ENCODE data around the gene TMEM164.
"Not testable (repeated sequence)": the region's sequence is repeated elsewhere in the genome, so short reads cannot be mapped to it uniquely, and the experiment has no call there.

The TMEM164 gene

GRCh38 chrX:110136136-110136535, 133.2 kb downstream of the TMEM164 start:
- DNase-seq = no peak

DNA sequence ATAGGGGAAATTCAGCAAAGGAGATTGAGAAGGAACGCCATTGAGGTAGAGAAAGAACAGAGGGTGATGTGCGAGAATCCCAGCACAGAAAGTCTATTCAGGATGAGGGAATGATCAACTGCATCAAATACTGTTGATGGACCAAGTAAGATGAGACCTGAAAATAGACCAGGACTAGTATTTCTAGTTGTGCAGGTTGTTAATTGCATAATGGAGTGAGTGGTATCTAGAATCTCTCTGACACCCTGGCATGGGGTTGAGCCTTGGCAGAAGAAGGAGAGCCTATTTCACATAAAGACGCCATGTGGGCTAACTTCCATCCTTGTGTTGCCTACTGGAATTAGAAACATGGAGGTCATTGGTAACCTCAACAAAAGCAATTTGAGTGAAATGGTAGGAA, 135.6 kb downstream of the TMEM164 start:
- no peak for DNase-seq

GRCh38 chrX:110139172-110139571, 136.3 kb downstream of the TMEM164 start:
- DNase-seq = no peak

DNA sequence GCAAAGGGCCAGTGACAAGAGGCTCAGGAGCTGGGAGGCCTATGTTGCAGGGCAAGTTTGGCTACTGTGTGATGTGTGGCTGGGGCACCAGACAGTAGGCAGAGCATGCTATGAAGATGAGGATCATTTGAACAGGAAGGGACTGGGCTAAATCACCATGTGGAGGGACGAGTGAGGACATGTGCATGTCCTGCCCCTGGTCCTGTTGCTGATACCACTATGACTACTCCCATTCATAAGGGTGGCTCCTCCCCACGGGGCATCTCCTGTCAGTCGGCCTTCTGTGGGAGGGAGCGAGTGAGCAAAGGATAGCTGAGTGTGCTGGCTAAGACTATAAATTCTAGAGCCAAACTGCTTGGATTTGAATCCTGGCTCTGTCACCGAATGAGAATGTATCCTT, 139.2 kb downstream of the TMEM164 start:
- DNase-seq = no peak

DNA sequence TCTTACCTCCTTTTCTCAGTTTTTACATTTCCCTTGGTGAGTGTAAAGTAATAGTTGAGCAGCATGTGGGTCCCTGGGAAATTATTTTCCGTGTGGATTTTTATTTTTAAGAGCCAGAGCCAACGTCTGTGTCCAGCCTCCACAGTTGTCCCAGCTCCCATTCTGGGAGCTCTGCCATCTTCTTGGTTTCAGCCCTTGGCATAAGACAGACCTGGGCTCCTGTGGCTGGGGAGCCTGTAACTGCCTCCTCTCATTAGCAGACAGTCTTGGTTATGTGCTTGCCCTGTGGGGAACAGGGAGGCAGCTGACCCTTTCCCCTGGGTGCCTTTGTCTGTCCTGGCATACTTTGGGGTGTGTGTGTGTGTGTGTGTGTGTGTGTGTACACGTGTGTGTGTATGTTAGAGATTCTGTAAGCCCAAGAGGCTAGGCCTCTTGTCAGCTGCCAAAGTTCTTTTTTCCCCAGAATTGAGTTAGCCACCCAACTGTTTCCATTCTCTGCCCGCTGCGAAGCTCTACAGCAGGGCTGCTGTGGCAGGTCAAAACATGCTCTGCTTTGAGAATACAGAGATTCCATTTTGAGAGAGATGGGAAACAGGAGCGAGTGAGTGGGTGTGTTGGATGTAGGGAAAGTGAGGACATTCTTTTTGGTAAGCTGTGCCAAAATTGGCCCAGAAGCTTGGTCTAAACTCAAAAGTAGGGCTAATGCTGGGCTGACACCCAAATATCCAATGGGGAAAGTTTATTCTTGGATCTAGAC, 140.7 kb downstream of the TMEM164 start:
- DNase-seq = no peak

DNA sequence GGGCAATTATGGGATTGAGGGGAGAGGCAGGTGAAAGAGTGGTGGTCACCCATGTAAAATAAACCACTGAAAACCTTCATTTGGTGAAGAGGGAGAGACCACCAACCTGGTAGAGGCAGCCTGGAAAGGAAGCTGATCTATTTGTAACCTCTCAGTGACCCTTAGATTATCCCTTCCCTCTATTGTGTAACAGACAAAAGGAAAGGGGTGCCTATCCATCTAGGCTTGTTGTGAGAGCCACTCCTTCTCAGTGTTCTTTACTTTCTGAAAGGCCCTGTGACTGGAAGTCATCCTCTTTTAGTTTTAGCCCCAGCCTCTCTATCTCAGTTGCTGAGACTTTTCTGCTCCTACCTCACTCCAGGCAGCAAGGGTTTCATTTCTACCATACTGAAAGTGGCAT, 142.4 kb downstream of the TMEM164 start:
- DNase-seq = no peak

DNA sequence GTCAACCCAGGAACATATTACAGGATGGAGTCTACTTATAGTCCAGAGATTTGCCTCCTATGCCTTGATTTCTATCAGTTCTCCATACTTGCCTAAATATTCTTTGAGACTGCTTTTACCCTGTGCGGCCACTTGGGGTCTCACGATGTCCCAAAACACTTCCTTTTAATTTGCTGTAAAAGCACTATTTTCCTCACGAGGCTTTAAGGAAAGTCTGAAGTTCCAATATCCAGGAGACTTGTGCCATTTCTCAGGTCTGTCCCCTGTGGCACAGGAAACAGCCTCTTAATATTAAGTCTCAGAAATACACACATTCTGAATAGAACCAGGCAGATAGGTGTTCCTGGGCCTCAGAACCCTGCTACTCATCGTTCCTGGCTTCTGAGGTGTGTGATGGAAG, 142.9 kb downstream of the TMEM164 start:
- DNase-seq = peak; percentile 55

GRCh38 chrX:110146521-110146920, 143.6 kb downstream of the TMEM164 start:
- peak; percentile 74 for DNase-seq

DNA sequence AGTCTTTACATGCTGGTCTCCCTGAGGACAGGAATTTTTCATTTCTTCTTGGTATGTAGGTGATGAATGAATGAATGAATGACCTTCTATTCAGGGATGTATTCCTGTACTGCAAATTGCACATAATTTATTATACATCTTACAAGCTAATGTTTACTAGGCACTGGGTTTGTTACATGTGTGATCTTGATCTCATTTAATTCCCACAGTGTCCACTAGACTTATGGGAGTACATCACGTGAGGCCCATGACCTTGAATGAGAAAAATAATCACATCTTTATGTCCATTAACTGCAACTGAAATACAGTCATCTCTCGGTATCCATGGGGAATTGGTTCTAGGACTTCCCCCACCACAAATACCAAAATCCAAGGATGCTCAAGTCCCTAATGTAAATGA, 150.3 kb downstream of the TMEM164 start:
- no peak for DNase-seq

GRCh38 chrX:110153896-110154295, 151.0 kb downstream of the TMEM164 start:
- peak; percentile 65 for DNase-seq

DNA sequence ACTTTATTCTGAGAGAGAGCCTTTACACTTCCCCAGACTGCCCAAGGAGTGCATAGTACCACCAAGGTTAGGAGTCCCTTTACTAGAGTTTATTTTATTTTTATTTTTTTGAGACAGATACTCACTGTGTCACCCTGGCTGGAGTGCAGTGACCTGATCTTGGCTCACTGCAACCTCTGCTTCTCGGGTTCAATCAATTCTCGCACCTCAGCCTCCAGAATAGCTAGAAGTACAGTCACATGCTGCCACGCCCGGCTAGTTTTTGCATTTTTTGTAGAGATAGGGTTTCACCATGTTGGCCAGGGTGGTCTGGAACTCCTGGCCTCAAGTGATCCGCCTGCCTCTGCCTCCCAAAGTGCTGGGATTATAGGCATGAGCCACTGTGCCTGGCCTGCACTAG, 151.4 kb downstream of the TMEM164 start:
- not testable (repeated sequence) for DNase-seq

DNA sequence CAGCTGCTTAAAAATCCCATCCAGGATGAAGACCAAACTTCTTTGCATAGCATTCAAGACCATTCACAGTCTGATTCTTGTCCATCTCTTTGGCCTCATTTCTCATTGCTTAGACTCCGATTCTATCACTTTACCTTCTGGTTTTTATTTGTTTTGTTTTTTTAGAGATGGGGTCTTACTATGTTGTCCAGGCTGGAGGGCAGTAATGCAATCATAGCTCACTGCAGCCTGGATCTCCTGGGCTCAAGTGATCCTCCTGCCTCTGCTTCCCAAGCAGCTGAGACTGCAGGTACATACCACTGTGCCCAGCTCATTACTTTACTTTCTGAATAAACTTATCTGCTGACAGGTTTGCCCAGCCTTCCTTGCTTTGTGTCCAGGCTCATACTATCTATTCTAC, 152.8 kb downstream of the TMEM164 start:
- no peak for DNase-seq

GRCh38 chrX:110156167-110156754, 153.3 kb downstream of the TMEM164 start:
- peak; percentile 16 for DNase-seq

GRCh38 chrX:110157444-110157843, 154.5 kb downstream of the TMEM164 start:
- no peak for DNase-seq

- DNase-seq = no peak
Observed at GRCh38 chrX:110159235-110159634, 156.3 kb downstream of the TMEM164 start.

DNA sequence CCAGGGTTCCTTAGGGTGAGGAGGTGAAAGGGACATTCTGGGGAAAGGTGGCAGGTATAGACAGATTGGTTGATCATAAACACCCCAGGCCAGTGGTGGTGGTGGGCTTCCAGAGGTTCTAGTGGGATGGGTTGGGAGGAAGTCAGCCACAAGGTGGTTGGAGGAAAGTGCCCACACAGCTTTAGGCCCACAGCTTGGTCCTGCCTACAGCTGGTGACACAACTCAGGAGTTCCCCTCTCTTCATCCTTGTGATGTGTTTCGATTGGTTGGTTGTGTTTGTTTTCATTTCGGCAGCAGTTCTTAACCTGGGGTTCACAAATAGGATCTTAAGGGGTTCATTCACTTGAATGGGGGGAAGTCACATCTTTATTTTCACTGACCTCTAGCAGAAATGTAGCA, 157.0 kb downstream of the TMEM164 start:
- DNase-seq = no peak

DNA sequence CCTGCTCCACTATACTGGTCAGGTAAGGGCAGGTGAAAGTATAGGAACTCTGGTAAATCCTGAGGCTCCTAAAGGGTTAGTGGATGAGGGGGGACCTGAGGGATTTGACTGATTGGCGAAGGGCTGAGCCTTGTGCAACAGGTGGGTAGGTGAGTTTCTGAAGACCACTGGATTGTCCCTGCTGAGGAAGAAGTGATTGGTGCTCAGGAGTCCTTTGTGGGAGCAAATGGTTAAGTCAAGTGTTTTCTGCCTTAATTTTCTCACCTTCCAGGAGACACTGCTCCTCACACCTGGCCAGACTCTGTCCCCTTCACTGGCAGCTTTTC, 158.4 kb downstream of the TMEM164 start:
- no peak for DNase-seq

DNA sequence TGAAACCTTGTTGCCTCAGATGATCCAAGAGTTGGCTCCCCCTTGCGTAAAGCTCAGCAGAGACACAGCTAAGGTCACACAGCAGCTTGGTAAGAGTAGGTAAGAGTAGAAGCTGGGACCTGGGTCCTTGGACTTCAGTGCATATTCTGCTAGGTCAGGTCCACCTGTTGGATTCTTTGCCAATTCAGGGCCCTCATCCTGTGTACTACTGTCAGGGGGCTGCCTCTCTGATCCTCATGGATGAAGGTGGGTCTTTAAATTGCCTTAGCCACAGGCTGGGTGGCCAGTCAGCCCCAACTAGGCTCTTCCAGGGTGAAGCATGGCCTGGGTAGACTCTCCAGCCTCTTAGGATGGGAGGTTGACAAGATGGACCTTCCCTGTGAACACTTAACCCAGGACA, 159.2 kb downstream of the TMEM164 start:
- DNase-seq = no peak

GRCh38 chrX:110162867-110163266, 160.0 kb downstream of the TMEM164 start:
- DNase-seq = no peak

- DNase-seq = no peak
Observed at GRCh38 chrX:110163488-110163887, 160.6 kb downstream of the TMEM164 start.

DNA sequence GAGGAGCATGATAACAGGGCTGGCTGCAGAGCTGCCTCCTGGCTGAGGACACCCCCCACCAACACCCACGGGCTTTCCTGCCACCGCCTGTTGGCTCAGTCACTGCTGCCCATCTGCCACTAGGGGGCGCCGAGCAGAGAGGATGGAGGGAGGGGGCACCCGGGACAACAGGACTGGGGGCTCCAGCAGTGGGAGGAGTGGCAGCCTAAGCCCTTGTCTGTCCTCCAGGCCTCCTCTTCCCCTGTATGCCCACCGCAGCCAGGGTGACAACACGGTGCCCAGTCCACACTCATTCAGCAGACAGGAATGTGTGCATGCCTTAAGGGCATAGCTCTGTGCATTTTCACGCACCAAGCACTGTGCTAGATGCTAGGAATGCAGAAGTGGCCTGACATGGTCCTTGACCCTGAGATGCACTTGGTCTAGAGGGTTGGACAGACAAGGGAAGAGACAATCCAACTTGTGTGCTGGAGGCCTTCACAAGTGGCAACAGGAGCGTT, 165.1 kb downstream of the TMEM164 start:
- peak; percentile 46 for DNase-seq

GRCh38 chrX:110168585-110168984, 165.7 kb downstream of the TMEM164 start:
- DNase-seq = no peak

DNA sequence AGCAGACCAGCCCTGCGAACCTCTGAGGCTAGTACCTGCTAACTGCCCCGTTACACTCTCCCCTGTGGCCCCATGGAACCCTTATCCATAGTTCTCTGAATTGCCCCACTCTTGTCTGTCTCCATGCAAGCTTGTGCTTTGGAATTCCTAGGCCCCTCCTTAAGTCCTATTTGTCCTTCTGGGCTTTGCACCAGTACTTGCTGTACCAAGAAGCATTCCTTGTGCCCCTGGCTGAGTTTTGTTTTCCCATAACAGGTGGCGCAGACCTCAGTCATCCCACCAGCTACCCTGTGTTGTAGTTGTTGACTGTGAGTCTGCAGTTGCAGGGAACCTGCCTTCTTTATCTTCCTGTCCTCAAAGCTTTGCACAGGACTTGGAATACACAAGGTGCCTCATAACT, 167.1 kb downstream of the TMEM164 start:
- DNase-seq = no peak

DNA sequence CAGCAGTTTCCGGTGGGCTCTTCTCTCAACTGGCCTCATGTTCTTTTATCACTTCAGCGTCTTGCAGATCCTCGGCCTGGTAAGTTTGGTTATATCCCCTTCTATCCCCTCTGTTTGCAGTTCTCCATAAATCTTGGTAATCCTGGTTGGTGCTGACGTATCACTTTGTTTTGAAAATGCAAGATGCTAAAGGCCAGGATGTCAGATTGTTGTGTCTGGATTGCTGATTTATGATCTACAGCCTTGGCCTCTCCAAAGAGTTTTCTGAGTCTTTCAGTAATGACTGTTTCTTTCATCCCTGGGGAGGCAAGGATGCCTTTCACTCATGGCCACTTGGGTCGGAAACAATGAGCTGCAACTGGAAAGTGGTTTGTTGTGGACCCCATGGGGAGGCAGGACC, 168.5 kb downstream of the TMEM164 start:
- DNase-seq = no peak

- DNase-seq = no peak
Observed at GRCh38 chrX:110172215-110172614, 169.3 kb downstream of the TMEM164 start.

All from OCI-M1 (cell line).